Naive B cell (primary cell): ENCODE data around the gene BAAT. TPM values are rescaled to one million over a fixed set of nuclear protein-coding genes. Genes with fewer than 3 reads are reported as not detected.
"Not testable (repeated sequence)": the region's sequence is repeated elsewhere in the genome, so short reads cannot be mapped to it uniquely, and the experiment has no call there.

Source experiments
- ATAC-seq, 2 donors: fragments of 150-1000 bp; cut with Tn5 transposase; 2 replicates each; pipeline ENCODE4 v1.10.0; 2021; ENCODE audit warnings: low read depth in 2 of 2, mild to moderate bottlenecking in 2 of 2, moderate library complexity in 2 of 2
- DNase-seq: peaks from one replicate; pipeline ENCODE4 v3.0.0; 2022
- H3K27ac Mint-ChIP-seq, 6 donors: one replicate each; pipeline ENCODE4 v1.8.0; 2020 to 2022; ENCODE audit warnings: mild to moderate bottlenecking in 6 of 6, mixed read lengths in 6 of 6, moderate library complexity in 5 of 6, inconsistent platforms in 2 of 6
- H3K27me3 Mint-ChIP-seq, 3 donors: one replicate each; pipeline ENCODE4 v1.8.0; 2021 to 2022; ENCODE audit warnings: mixed read lengths in 3 of 3, mild to moderate bottlenecking in 1 of 3
- H3K36me3 Mint-ChIP-seq, 2 donors: one replicate each; pipeline ENCODE4 v1.8.0; 2020 to 2022; ENCODE audit warnings: mixed read lengths in 2 of 2, inconsistent platforms in 1 of 2, mild to moderate bottlenecking in 1 of 2
- H3K4me1 Mint-ChIP-seq, 3 donors: one replicate each; pipeline ENCODE4 v1.8.0; 2020 to 2022; ENCODE audit warnings: mixed read lengths in 3 of 3, inconsistent platforms in 1 of 3, mild to moderate bottlenecking in 1 of 3, moderate library complexity in 1 of 3
- H3K4me3 Mint-ChIP-seq, 8 donors: one replicate each; pipeline ENCODE4 v1.8.0; 2020 to 2022; ENCODE audit warnings: mild to moderate bottlenecking in 8 of 8, mixed read lengths in 8 of 8, moderate library complexity in 8 of 8, inconsistent platforms in 2 of 8
- H3K9me3 Mint-ChIP-seq, 7 donors: one replicate each; pipeline ENCODE4 v1.8.0; 2020 to 2022; ENCODE audit warnings: mixed read lengths in 7 of 7, mild to moderate bottlenecking in 5 of 7, inconsistent platforms in 2 of 7, moderate library complexity in 1 of 7
- polyA plus RNA-seq, 6 donors: library from polyadenylated mRNA; unstranded; fragments of 300-500 nt; fragmentation: Illumina TruSeq; gene quantifications; one replicate each; pipeline ENCODE4 v1.2.3, GENCODE V29; 2021; ENCODE audit warnings: low read depth in 6 of 6

Gene BAAT
- under 1 TPM in 1 of 6 donors, not detected in 5; 0.12 TPM for polyA plus RNA-seq

GRCh38 chr9:101384873-101385536 lies at the start of gene BAAT:
Gene BAAT (minus strand): TSS chr9:101385006. CDS start chr9:101371404, 13,602 bp downstream.
- DNase-seq, H3K4me1 Mint-ChIP-seq, H3K27me3 Mint-ChIP-seq, ATAC-seq, H3K27ac Mint-ChIP-seq: not testable (repeated sequence)
- peaks cover 4 to 15% (median 6%) of the 10 kb centered on the region in 7 donors for H3K9me3 Mint-ChIP-seq
- H3K4me3 Mint-ChIP-seq, result peak within 1 kb of the TSS in 1 of 8 donors; percentile 13
- peaks cover 0 to 14% of the 10 kb centered on the region in 2 donors for H3K36me3 Mint-ChIP-seq

- Mint-ChIP-seq H3K27me3 (peaks cover 28 to 49% (median 34%) of the 10 kb centered on the region in 3 donors), H3K27ac (no peak overlapping the region), H3K4me3 (no peak overlapping the region), H3K9me3 (peaks cover 0 to 4% (median 0%) of the 10 kb centered on the region in 7 donors), H3K4me1 (peaks cover 0 to 2% (median 0%) of the 10 kb centered on the region in 3 donors), H3K36me3 (peaks cover 4 to 7% of the 10 kb centered on the region in 2 donors)
- ATAC-seq, result no peak
- no peak for DNase-seq
Measured at GRCh38 chr9:101433229-101433628, 48.4 kb upstream of the BAAT start.

- Mint-ChIP-seq H3K4me3 (no peak overlapping the region), H3K27ac (no peak overlapping the region), H3K9me3 (peaks cover 0 to 4% (median 0%) of the 10 kb centered on the region in 7 donors), H3K4me1 (peaks cover 0 to 4% (median 0%) of the 10 kb centered on the region in 3 donors), H3K27me3 (peaks cover 31 to 49% (median 34%) of the 10 kb centered on the region in 3 donors), H3K36me3 (peaks cover 4 to 7% of the 10 kb centered on the region in 2 donors)
- DNase-seq (no peak), ATAC-seq (no peak)
Measured at GRCh38 chr9:101432740-101433139, 47.9 kb upstream of the BAAT start.

- H3K4me1 Mint-ChIP-seq, result peaks cover 0 to 4% (median 0%) of the 10 kb centered on the region in 3 donors
- H3K27ac Mint-ChIP-seq, result no peak overlapping the region
- peaks cover 31 to 44% (median 33%) of the 10 kb centered on the region in 3 donors for H3K27me3 Mint-ChIP-seq
- ATAC-seq (no peak), DNase-seq (no peak)
- no peak overlapping the region for H3K4me3 Mint-ChIP-seq
- peaks cover 4 to 7% of the 10 kb centered on the region in 2 donors for H3K36me3 Mint-ChIP-seq
- H3K9me3 Mint-ChIP-seq, result peaks cover 0 to 4% (median 0%) of the 10 kb centered on the region in 7 donors
Measured at GRCh38 chr9:101432171-101432570, 47.4 kb upstream of the BAAT start.

GRCh38 chr9:101429736-101430135 lies 44.9 kb upstream of the BAAT start:
- no peak overlapping the region for H3K4me3 Mint-ChIP-seq
- H3K27me3 Mint-ChIP-seq, result peaks cover 17 to 30% (median 28%) of the 10 kb centered on the region in 3 donors
- no peak for ATAC-seq

GRCh38 chr9:101428909-101429308 lies 44.1 kb upstream of the BAAT start:
- H3K27ac Mint-ChIP-seq, result peak overlapping the region in 1 of 6 donors; percentile 63
- peaks cover 15 to 27% (median 26%) of the 10 kb centered on the region in 3 donors for H3K27me3 Mint-ChIP-seq
- H3K9me3 Mint-ChIP-seq, result peaks cover 0 to 4% (median 0%) of the 10 kb centered on the region in 7 donors
- H3K4me1 Mint-ChIP-seq, result peaks cover 0 to 4% (median 0%) of the 10 kb centered on the region in 3 donors
- H3K4me3 Mint-ChIP-seq, result no peak overlapping the region
- no peak for ATAC-seq
- peaks cover 4 to 7% of the 10 kb centered on the region in 2 donors for H3K36me3 Mint-ChIP-seq
- DNase-seq, result no peak

More at GRCh38 chr9:101429736-101430135, 44.9 kb upstream of the BAAT start:
- H3K36me3 Mint-ChIP-seq, result peaks cover 4 to 7% of the 10 kb centered on the region in 2 donors
- no peak overlapping the region for H3K27ac Mint-ChIP-seq
- DNase-seq, result no peak
- peaks cover 0 to 4% (median 0%) of the 10 kb centered on the region in 7 donors for H3K9me3 Mint-ChIP-seq
- peaks cover 0 to 4% (median 0%) of the 10 kb centered on the region in 3 donors for H3K4me1 Mint-ChIP-seq

GRCh38 chr9:101427957-101428655 lies 43.3 kb upstream of the BAAT start:
- H3K9me3 Mint-ChIP-seq, result peaks cover 0 to 5% (median 0%) of the 10 kb centered on the region in 7 donors
- H3K36me3 Mint-ChIP-seq, result peaks cover 4 to 7% of the 10 kb centered on the region in 2 donors
- ATAC-seq, result peak; percentile 37 to 65
- no peak for DNase-seq
- peaks cover 0 to 4% (median 0%) of the 10 kb centered on the region in 3 donors for H3K4me1 Mint-ChIP-seq
- no peak overlapping the region for H3K4me3 Mint-ChIP-seq
- no peak overlapping the region for H3K27ac Mint-ChIP-seq
- H3K27me3 Mint-ChIP-seq, result peaks cover 15 to 23% (median 22%) of the 10 kb centered on the region in 3 donors

- Mint-ChIP-seq H3K36me3 (peaks cover 4 to 7% of the 10 kb centered on the region in 2 donors), H3K4me1 (peaks cover 0 to 4% (median 0%) of the 10 kb centered on the region in 3 donors), H3K27me3 (peaks cover 15 to 23% (median 22%) of the 10 kb centered on the region in 3 donors), H3K9me3 (peaks cover 0 to 5% (median 0%) of the 10 kb centered on the region in 7 donors), H3K27ac (no peak overlapping the region), H3K4me3 (no peak overlapping the region)
- DNase-seq (no peak), ATAC-seq (no peak)
Measured at GRCh38 chr9:101427358-101427757, 42.6 kb upstream of the BAAT start.

- DNase-seq (no peak), ATAC-seq (no peak)
- H3K4me3 Mint-ChIP-seq, result no peak overlapping the region
- H3K4me1 Mint-ChIP-seq, result no peaks in the 10 kb centered on the region
- H3K27me3 Mint-ChIP-seq, result peaks cover 0 to 5% (median 0%) of the 10 kb centered on the region in 3 donors
- no peak overlapping the region for H3K27ac Mint-ChIP-seq
- peaks cover 5 to 26% (median 10%) of the 10 kb centered on the region in 7 donors for H3K9me3 Mint-ChIP-seq
- H3K36me3 Mint-ChIP-seq, result peaks cover 11 to 21% of the 10 kb centered on the region in 2 donors
Measured at GRCh38 chr9:101421653-101422065, 36.9 kb upstream of the BAAT start.

GRCh38 chr9:101419863-101420262 lies 35.1 kb upstream of the BAAT start:
- no peaks in the 10 kb centered on the region for H3K27me3 Mint-ChIP-seq
- H3K9me3 Mint-ChIP-seq, result peaks cover 5 to 36% (median 18%) of the 10 kb centered on the region in 7 donors

GRCh38 chr9:101418518-101419430 lies 34.0 kb upstream of the BAAT start:
- peaks cover 10 to 46% (median 20%) of the 10 kb centered on the region in 7 donors for H3K9me3 Mint-ChIP-seq
- H3K36me3 Mint-ChIP-seq, result peaks cover 22 to 39% of the 10 kb centered on the region in 2 donors
- H3K4me1 Mint-ChIP-seq, result no peaks in the 10 kb centered on the region
- no peak overlapping the region for H3K4me3 Mint-ChIP-seq
- no peak for DNase-seq
- peak overlapping the region in 2 of 6 donors; percentile 4 to 15 for H3K27ac Mint-ChIP-seq
- H3K27me3 Mint-ChIP-seq, result no peaks in the 10 kb centered on the region
- no peak for ATAC-seq

More at GRCh38 chr9:101419863-101420262, 35.1 kb upstream of the BAAT start:
- peaks cover 19 to 28% of the 10 kb centered on the region in 2 donors for H3K36me3 Mint-ChIP-seq
- DNase-seq, result no peak
- no peak overlapping the region for H3K4me3 Mint-ChIP-seq
- no peak overlapping the region for H3K27ac Mint-ChIP-seq
- no peak for ATAC-seq
- H3K4me1 Mint-ChIP-seq, result no peaks in the 10 kb centered on the region

- ATAC-seq, result no peak
- no peaks in the 10 kb centered on the region for H3K4me1 Mint-ChIP-seq
Measured at GRCh38 chr9:101417977-101418376, 33.2 kb upstream of the BAAT start.

More at GRCh38 chr9:101417977-101418376, 33.2 kb upstream of the BAAT start:
- Mint-ChIP-seq H3K27ac (no peak overlapping the region), H3K27me3 (no peaks in the 10 kb centered on the region), H3K36me3 (peaks cover 27 to 46% of the 10 kb centered on the region in 2 donors), H3K4me3 (no peak overlapping the region), H3K9me3 (peaks cover 14 to 54% (median 28%) of the 10 kb centered on the region in 7 donors)
- no peak for DNase-seq
